ENCODE results near the gene TUT4. TPM values are rescaled to one million over a fixed set of nuclear protein-coding genes. Genes with fewer than 3 reads are reported as not detected.

The TUT4 gene
- total and polyA plus RNA-seq, 2 donors (not counting 3 experiments of a cell fraction or from before 2014, with no cell fraction given), result 24.7 to 41.2 TPM

GRCh38 chr1:52460694-52461093 is 92.2 kb downstream of the TUT4 start:
- POLR2A ChIA-PET, result no interaction called here
- no peak for DNase-seq (ENCODE audit: low read depth, low spot score)
- dilution Hi-C loops (cut with MboI; ENCODE audit: extremely low pct_ligation_motif_present, low sequenced_read_pairs), result no loop called here

More at GRCh38 chr1:52460694-52461093, 92.2 kb downstream of the TUT4 start:
- H3K79me2 ChIP-seq (ENCODE audit: control insufficient read depth, insufficient read depth, low read length), result no peaks in the 10 kb centered on the region
- no peaks in the 10 kb centered on the region for H3K9me1 ChIP-seq (replicated peaks; ENCODE audit: control insufficient read depth, extremely low read depth, insufficient read depth, low read length)
- H3K27ac ChIP-seq (ENCODE audit: insufficient read depth, low read depth, low read length), result no peak overlapping the region
- no peaks in the 10 kb centered on the region for H3K4me1 ChIP-seq (ENCODE audit: control insufficient read depth, extremely low read depth, insufficient read depth, low read length)
- no peak overlapping the region for H3K4me2 ChIP-seq (ENCODE audit: insufficient read depth, low read length)
- H3K9ac ChIP-seq (replicated peaks; ENCODE audit: extremely low read depth, insufficient read depth, low read length), result no peak overlapping the region
- BruUV-seq (replicated peaks), result no TSS peak
- H3K27me3 ChIP-seq (ENCODE audit: control insufficient read depth in 2 of 2, insufficient read depth in 2 of 2, low read length in 2 of 2), result no peaks in the 10 kb centered on the region
- no peak overlapping the region for H2AFZ ChIP-seq (ENCODE audit: low read depth, low read length)
- FAIRE-seq, result no peak
- intact Hi-C loops (cut with micrococcal nuclease), result no loop called here
- no peaks in the 10 kb centered on the region for H3K36me3 ChIP-seq (ENCODE audit: control insufficient read depth in 2 of 2, extremely low read depth in 1 of 2, insufficient read depth in 2 of 2, low read length in 2 of 2)
- no peaks in the 10 kb centered on the region for H3K9me3 ChIP-seq (replicated peaks; ENCODE audit: control insufficient read depth, insufficient read depth, low read length)
- no peak for TF ChIP-seq POLR2AphosphoS5 (IDR thresholded peaks at IDR 0.05; ENCODE audit: insufficient read depth, low read depth, low read length)
- no peak for TF ChIP-seq FOS (IDR thresholded peaks at IDR 0.05; ENCODE audit: borderline replicate concordance, insufficient read depth, low read length)
- TF ChIP-seq JUN (IDR thresholded peaks at IDR 0.05; ENCODE audit: borderline replicate concordance, insufficient read depth, insufficient read length, low read depth), result no peak
- TF ChIP-seq GATA2 (IDR thresholded peaks at IDR 0.05; ENCODE audit: insufficient read depth, insufficient read length, low read depth, low read length), result no peak
- TF ChIP-seq MYC (IDR thresholded peaks at IDR 0.05; ENCODE audit: low read depth, low read length), result no peak
- no peak for TF ChIP-seq MAX (IDR thresholded peaks at IDR 0.05; ENCODE audit: insufficient read depth, insufficient read length)
- no peak for TF ChIP-seq CTCF (IDR thresholded peaks at IDR 0.05; ENCODE audit: extremely low read depth in 1 of 2, insufficient read depth in 1 of 2, low read depth in 1 of 2, low read length in 2 of 2)
- no peak for TF ChIP-seq POLR2A (IDR thresholded peaks at IDR 0.05; ENCODE audit: low read depth, low read length)
- TF ChIP-seq EZH2 (IDR thresholded peaks at IDR 0.05; ENCODE audit: borderline replicate concordance, low read depth, low read length, severe bottlenecking), result no peak
- CTCF ChIA-PET, result no interaction called here
- no peak overlapping the region for H3K4me3 ChIP-seq (replicated peaks in 1 of 3; ENCODE audit: insufficient read depth in 1 of 3, low read depth in 1 of 3, low read length in 3 of 3)
- H4K20me1 ChIP-seq (replicated peaks; ENCODE audit: control insufficient read depth, extremely low read depth, insufficient read depth, low read length), result no peaks in the 10 kb centered on the region

All from endothelial cell of umbilical vein (primary cell).